AG08395 (cell line): Measurements from ENCODE around the gene RNF157.

Experiments
- DNase-seq: peaks from one replicate; pipeline ENCODE4 v3.0.0; 2012; ENCODE audit warnings: mixed read lengths, low spot score

Gene RNF157

DNA sequence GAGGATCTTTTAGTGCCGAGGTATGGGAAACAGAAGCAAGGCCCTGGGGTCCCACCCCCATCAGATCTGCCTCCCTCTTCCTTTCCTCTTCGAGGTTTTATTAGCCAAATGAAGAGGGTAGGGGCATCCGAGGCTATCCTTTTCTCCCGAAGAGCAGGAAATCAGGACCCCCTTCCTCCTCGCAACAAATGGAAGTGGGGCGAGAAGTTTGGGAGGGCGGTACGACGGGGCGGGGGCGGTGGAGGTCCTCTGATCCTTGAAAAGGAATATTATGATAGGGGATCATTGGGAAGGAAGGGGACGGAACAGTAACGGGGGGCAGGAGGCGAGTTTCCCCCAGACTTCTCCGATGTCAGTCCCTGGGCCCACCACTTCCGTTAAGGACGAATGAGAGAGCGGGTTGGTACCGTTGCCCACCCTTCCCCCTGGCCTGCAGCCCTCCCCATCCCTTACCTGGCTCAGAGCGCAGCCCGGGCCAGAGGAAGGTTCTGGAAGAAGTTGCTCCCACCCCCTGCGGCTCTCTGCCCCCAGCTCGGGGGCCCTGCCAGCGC, 99.6 kb downstream of the RNF157 start:
- DNase-seq = no peak

DNA sequence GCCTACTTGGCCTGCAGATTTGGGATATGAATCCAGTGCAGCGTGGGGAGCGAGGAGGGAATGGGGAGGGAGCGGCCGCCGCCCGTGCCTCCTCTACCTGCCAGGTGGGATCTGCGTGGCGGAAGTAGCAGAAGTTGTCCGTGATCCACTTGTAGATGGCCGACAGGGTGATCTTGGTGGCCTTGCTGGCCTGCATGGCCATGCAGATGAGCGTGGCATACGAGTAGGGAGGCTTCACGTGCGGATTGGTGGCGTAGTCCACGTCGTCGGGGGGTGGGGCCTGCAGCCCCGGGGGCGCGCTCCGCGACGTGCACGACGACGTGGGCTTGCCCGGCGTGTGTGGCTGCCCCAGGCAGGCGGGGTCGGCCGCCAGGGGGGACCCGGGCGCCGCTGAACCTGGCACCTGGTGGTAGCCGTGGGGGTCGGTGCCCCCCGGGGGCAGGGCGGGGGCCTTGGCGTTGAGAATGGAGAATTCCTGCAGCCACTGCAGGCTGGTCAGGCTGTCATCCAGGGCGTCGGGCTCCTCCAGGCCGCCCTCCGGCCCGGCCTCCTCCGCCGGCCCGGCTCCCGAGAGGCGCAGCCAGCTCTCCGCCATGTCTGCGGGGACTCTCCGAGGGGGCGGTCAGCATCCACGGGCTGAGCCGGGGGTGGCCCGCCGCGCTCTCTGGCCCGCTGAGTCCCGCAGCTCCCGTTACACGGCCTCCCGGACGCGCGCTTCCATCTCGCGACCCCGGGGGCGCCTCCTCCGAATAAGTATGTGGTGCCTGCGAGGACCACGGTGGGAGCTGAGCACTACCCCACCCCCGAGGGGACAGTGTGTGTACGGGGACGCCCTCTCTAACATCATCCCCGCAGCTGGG, 100.3 kb downstream of the RNF157 start:
- DNase-seq = no peak

DNA sequence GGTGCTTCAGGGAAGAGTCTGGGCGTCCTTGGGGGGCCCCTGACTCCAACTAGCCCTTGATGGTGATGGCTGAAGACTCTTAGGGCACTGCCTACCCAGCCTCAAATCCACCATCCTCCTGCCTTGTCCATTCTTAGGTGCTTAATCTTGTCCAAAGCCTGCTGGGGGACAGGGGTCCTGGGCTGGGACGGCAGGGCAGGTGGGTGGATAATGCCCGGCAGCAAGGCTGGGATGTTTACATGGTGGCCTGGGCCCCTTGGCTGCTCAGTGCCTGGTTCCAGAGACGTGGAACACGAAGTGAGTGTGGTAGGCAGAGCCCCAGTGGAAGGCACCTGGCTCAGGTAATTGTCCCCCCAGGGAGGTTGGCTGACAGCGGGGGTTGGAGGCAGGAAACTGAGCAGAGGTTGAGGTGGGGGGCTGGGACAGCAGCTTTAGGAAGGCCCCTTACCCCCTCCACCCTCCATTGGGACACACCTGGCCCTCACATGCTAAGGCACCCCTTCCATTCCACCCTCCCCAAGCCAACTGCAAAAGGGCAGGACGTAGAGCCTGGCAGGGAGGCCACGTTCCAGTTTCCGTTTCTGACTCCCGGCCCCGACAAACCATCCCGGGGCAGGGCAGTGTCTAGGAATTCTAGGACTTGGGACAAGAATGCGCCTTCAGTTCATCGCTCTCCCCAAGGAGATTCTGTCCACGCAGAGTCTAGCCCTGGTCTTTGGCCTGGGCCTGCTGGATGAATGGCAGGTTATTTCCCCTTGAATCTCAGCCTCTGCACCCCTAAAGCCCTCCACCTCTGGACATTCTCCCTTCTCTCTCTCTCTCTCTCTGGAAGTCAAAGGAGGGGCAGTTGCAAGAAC, 101.2 kb downstream of the RNF157 start:
- DNase-seq = no peak

DNA sequence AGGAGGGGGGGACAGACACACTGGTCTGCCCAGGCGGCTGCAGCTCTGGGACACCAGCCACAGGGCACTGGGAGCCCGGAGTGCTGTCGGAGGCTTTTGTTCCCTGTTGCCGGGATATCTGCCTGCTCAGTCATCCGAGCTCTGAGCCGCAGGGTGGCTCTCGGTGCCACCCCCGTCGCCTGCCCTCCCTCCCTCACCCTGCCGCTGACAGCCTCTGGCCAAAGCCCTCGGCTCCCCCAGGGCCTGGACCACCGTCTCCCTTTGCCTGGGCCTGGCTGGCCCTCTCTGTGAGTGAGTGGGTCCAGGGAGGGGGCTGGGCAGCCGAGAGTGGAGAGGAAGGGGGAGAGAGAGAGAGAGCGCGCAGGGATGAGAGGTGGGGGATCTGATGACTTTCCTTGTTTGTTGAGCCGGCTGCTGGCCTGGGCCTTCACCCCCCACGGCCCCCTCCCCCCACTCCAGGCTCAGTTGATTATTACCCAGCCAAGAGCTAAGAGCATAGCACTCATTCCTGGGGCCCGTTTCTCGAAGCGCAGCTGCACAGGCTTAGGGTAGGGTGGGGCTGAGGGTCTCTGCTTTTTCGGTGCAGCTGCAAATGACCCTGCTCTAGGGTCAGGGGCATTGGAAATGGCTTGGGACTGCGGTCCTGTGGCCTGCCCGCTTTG, 101.9 kb downstream of the RNF157 start:
- no peak for DNase-seq

DNA sequence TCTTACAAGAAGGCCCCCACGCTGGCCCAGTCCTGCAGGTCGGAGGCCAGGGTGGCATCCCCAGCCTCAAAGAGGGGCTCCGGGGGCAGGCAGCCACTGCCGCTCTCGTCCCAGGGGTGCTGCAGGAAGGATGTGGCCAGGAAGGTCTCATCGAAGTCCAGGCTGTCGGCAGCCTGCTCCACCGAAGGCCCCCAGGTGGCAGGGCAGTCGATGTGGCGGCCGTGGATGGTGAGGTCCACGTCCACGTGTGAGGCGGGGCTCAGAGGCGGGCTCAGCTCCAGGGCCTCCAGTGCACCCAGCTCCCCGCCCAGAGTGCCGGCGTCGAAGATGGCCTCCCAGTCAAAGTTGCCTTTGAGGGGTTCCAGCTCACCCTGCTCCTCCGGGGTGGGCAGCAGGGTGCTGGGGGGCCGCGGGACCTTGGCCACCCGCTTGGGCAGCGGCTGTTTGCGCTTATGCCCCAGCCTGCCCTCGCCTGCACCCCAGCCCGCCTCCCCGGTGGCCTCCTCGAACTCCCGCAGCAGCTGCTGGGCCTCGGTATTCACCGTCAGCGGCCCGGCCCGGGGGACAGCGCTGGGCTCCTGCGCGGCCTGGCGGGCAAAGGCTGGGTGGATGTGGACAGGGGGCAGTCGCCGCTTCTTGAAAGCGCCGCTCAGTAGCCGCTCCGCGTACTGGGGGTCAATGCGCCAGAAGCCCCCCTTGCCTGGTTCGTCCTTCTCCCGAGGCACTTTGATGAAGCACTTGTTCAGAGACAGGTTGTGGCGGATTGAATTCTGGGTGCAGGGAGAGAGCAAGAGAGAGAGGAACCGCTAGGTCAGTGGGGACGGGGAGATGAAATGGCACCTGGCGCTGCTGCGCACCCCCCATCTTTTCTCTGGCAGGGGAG, 102.7 kb downstream of the RNF157 start:
- DNase-seq = no peak

DNA sequence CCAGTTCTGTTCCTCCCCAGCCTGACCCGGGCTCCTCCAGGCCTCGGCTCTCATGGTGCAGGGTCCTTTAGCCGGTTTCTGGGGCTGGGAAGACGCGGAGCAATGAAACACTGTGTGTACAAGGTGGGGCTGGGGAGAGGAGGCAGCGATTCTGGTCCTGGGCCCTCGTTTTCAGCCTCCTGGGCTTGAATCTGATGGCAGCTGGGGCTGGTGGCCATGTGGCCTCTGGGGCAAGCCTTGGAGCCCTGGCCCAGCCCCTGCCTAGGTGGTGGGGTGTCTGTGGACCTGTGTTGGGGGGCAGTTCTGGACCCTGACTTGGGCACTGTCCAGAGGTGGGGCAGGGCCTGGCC, 103.3 kb downstream of the RNF157 start:
- DNase-seq = no peak

DNA sequence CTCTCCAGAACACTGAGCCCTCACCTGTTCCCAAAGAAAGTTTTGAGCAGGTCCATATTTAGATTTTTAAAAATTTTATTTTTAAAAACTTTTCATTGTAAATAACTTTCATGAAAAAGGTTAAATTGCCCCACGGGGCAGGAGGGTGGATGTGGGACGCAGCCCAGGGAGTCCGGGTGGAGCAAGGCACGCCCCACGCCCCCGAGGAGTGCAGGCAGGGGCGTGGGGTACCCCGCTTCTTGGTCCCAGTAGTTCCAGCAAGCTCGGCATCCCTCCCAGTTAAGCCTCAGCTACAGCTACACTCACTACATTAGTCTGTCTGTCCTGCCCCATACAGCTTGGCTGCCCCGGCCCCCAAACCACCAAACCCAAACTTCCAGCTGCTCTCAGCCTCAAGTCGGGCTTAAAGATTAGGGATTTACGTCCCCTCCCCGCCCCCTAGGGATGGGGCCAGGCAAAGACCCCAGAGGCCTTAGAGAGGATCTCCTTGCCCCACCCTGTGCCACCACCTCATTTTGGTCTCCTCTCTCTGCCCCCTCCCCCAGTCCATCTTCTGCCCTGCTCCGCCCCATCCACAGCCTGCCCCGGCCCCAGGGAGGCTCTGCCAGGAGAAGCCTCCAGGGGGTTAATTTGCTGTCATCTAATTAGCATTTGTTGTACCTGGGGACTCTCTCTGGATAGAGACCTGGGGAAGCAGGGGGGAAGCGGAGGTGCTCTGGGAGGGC, 103.9 kb downstream of the RNF157 start:
- DNase-seq = no peak

DNA sequence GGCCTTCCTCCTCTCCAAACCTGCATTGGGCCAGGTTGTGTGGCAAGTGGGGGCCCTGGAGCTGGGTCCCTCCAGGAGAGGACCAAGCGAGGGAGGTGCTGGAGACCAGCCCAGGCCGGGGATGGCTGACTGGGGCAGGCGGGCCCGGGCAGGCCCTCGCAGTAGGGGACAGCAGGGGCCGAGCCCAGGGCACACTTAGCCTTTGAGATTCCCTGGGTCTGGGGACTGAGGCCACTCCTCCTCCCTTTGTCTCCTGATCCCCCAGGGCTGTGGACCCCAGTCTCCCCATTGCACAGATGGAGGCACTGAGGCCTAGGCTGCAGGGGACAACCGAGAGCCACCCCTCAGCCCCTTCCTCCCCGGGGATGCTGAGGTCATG, 104.5 kb downstream of the RNF157 start:
- DNase-seq = no peak

DNA sequence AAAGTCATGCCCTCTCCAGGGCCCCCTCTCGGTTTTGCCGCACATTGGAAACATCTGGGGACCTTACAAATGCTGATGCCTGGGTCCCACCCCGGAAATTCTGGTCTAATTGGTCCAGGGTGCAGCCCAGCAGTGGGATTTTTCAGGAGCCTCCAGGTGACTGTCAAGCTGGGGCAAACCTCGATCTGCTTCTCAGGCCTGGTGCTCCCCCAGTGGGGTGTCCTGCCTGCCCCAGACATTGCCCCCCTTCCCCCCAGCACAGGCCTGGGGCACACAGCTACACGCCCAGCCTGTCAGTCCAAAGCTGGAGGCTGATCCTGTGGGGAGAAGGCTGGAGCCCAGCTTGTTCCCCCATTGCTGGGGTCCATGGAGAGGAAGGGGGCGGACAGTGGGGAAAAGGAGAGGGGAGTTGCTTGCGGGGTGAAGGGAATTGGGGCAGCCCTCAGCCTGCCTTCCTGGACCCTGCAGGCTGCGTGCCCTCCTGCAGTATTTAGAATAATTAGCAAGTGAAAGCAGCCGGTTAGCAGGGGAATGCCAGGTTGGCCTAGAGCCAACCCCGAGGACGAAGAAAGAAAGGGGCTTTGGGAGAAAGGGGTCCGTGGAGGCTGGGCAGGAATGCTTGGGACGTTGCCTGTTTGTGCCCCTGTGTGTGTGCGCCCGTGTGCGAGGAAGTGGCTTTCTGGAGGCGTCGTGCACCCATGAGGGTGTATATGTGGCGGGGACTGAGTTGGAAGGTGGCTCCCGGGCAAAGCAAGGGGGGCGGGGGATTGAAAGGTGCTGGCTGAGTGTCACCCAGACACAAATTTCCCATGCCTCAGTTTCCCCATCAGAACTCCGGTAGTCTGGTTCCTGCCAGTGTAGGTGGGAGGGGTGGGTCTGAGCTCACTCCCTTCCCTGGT, 105.1 kb downstream of the RNF157 start:
- DNase-seq = no peak

DNA sequence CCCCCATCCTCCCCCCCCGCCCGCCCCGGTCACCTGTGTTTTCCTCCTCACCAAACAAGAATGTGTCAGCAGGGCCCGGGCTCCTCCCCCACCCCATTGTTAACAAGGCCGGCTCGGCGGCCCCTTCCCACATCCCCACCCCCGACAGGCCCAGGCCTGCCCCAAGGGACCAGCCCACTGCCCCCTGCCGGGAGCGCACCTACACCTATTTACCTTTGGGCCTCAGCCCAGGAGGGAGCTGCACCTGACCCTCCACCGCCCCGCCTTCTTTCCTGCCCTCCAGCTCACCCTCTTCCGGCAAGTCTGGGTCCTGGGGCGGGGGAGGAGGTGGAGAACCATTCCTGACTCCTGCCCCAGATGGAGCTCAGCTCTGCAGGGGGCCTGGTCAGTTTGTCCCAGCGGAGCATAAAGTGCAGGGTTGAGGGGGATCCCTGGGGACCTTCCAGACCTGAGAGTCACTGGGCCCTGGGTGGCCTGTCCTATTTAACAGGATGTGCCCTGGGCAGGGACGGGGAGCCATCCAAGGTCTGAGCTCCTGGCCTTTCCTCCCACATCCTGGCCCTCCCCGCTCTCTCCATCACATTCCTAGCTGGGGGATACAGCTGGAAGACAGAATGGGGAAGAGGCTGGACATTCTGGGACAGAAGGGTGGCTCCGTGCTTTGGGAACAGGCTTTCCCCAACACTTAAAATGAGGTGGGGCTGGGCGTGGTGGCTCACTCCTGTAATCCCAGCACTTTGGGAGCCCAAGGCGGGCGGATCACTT, 107.5 kb downstream of the RNF157 start:
- no peak for DNase-seq

DNA sequence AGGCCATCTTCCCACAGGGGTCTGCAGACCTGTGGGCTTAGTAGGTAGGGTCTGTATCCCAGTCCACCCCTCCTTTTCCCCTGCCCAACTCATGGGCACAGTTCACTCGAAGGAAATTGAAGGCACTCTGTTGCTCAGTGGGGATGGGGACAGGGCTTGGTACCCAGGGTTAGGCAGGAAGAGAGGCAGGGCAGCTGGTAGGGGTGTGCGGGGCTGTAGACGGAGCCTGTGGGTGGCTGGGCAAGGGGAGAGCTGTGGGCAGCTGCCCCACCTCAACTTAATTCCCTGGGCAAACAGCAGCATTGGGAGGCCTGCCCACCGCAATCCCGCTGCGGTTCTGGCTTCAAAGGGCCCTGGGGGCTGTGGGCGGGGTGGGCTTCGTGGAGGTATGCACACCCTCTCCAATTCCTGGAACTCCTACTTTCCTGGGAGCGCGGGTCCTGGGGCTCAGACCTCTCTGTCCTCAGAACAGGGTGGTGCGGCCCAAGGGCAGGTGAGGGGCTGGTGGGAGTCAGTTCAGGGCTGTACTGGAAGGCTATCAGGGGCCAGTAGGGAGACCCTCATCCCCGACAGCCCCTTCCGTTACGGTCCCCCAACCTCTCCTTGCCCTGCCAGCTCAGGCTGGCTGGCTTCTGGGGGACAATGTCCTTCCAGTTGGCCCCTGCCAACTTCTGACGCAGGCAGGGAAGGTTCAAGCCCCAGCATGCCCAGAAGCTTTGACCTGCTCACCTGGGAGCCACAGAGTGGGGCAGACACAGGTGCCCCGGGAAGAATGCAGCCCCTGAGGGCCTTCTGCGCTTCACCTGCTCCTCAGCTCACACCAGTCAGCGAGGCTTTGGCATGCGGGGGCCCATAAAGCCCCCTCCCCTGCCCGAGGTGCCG, 108.4 kb downstream of the RNF157 start:
- DNase-seq = no peak

DNA sequence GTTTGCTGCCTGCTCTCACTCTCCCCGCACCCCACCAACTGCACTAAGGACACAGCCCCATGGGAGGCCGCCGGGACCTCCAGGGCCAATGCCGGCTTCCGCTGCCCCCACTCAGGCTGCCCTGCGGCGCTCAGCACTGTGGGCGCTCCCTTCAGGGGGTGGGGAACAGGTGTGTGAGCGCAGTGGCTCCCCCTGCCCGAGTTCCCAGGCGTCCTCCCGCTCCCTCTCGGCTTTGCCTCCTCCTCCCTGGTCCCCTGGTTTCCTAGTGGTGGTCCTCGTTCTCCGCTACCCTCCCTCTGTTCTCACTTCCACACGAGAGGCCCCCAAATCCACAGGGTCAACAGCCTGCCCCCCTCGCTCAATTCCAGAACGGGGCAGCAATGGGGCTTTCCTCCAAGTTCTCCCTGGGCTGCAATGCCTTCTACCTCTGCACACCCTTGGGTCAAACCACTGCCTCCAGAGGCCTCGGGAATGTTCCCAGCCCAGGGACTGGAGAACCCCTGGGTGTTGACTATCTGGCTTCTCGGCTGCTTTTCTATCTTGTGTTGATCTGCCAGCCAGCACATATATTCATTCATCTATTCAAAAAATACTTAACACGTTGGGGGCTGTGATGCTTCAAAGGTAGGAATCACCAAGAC, 109.1 kb downstream of the RNF157 start:
- no peak for DNase-seq

DNA sequence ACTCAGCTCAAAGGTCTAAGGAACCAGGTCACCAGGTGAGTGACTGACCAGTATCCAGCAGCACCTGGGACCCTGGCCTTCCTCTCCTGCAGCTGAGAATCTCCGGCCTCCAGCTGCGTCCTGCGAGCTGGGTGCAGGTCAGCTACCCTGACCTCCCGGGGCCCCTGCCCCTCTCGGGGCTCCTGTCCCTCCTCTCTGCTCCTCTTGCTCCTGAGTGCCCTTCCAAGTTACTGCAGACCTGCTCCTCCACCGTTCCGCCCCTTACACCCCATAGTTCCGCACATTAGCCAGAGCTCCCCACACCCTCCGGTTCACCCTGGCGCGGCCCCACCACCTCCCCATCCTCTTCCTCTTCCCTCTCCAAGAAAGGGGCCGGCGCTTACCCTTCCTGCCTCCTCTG, 109.8 kb downstream of the RNF157 start:
- DNase-seq = no peak

DNA sequence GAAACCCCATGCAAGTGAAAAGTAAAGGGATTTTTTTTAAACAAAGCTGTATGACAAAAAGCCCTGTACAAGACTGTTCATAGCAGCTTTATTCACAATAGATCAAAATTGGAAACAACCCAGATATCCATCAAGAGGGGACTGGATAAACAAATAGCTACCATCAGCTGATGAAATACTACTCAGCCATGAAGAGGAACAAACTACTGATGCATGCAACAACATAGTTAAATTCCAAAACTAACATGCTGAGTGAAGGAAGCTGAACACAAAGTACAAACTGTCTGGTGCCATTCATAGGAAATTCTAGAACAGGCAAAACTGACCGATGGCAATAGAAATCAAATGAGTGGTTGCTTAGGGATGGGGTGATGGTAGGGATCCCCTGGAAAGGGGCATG, 114.4 kb downstream of the RNF157 start:
- no peak for DNase-seq

DNA sequence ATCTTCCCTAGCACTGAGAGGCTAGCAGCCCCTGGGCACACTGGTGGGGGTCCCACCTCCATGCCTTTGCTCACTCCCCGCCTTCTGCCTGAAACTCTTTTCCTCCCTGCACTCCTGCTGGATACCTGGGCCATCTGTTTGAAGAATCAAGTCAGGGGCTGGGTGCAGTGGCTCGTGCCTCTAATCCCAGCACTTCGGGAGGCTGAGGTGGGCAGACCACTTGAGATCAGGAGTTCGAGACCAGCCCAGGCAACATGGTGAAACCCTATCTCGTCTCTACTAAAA, 115.0 kb downstream of the RNF157 start:
- no peak for DNase-seq

DNA sequence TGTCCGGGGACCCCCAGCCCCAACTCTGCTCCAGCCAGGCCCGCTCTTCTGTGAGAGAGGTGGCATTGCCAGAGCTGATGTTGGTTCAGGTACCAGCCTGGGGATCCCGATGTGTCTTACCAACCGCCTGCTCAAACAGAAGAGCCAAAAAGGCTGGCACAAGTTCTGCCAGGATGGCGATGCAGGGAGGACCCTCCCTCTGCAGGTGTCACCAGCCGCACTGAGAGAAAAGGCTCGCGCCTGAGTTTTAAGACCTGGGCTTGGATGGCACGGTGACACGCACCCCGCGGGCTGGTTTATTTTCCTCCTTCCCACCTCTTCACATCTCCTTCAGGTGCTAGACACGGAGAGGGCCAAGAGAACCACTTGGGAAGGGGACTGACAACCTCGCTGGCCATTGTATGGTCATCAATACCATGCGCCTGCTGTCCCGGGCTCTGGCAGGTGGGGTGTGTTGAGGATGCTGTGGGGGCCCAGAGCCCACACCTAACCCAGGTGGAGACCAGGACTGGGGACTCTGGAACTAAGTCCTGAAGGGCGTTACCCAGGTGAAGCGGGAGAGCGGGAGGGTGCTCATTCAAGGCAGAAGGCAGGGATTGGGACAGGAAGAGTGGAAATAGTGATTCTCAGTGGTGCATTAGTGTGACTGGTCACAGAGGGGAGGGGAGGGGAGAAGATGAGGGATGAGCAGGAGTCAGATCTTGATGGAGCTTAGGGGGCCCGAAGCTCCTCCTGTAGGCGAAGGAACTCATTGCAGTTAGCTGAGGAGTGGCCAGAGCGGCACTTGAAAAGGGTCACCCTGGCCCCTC, 115.5 kb downstream of the RNF157 start:
- no peak for DNase-seq
